Fibroblast of upper back skin (primary cell): Measurements from ENCODE around the gene CNEP1R1.

Source experiments
- DNase-seq: peaks from one replicate; pipeline ENCODE4 v3.0.0-alpha.2; 2013

Gene CNEP1R1

GRCh38 chr16:50065624-50066481, 40.8 kb downstream of the CNEP1R1 start, which contains the start of gene HEATR3:
HEATR3 (plus strand) TSS chr16:50065970; CDS start chr16:50066132, 162 bp downstream.
- DNase-seq = peak; percentile 93

GRCh38 chr16:50066482-50067289, 41.7 kb downstream of the CNEP1R1 start:
- no peak for DNase-seq

- DNase-seq = peak; percentile 64
Observed at GRCh38 chr16:50067290-50067853, 42.3 kb downstream of the CNEP1R1 start.

- peak; percentile 49 for DNase-seq
Observed at GRCh38 chr16:50068550-50068949, 43.5 kb downstream of the CNEP1R1 start.

GRCh38 chr16:50069060-50069459, 44.0 kb downstream of the CNEP1R1 start:
- no peak for DNase-seq

- DNase-seq = no peak
Observed at GRCh38 chr16:50071075-50071671, 46.1 kb downstream of the CNEP1R1 start.

GRCh38 chr16:50072730-50073129, 47.7 kb downstream of the CNEP1R1 start:
- no peak for DNase-seq

- no peak for DNase-seq
Observed at GRCh38 chr16:50079397-50080140, 54.5 kb downstream of the CNEP1R1 start.

GRCh38 chr16:50081428-50082018, 56.5 kb downstream of the CNEP1R1 start:
- DNase-seq = no peak

- DNase-seq = peak; percentile 46
Observed at GRCh38 chr16:50083996-50084395, 59.0 kb downstream of the CNEP1R1 start.

- no peak for DNase-seq
Observed at GRCh38 chr16:50086176-50086575, 61.2 kb downstream of the CNEP1R1 start.
